Measurements from ENCODE around the gene MSI2. TPM values are rescaled to one million over a fixed set of nuclear protein-coding genes. Genes with fewer than 3 reads are reported as not detected.

MSI2 gene
- total and polyA plus RNA-seq, 4 donors = 9.4 to 64.0 (median 30.4) TPM

- no peak for ATAC-seq (ENCODE audit: insufficient read depth, low FRiP score)
These were observed 405.7 kb downstream of the MSI2 start for GRCh38 chr17:57662041-57662440.

GRCh38 chr17:57662644-57663308 lies 406.5 kb downstream of the MSI2 start:
- DNase-seq (peak; percentile 93 to 95 (median 95)), ATAC-seq (ENCODE audit: insufficient read depth, low FRiP score) (peak; percentile 99)
- Histone ChIP-seq H3K36me3 (ENCODE audit: control insufficient read depth in 4 of 4, insufficient read depth in 4 of 4, low read length in 4 of 4) (no peaks in the 10 kb centered on the region), H3K4me3 (no peak overlapping the region), H3K27ac (ENCODE audit: low read depth in 1 of 2, low read length in 1 of 2) (peak overlapping the region; percentile 35 to 89), H3K9me3 (ENCODE audit: control insufficient read depth in 4 of 4, insufficient read depth in 3 of 4, low read length in 3 of 4) (no peaks in the 10 kb centered on the region), H3K27me3 (ENCODE audit: control insufficient read depth in 3 of 3, insufficient read depth in 3 of 3, low read length in 2 of 3) (no peaks in the 10 kb centered on the region), H3K9ac (ENCODE audit: insufficient read depth in 1 of 2, low read length in 2 of 2) (peak overlapping the region in 1 of 2 donors; percentile 62), H3K4me1 (ENCODE audit: control insufficient read depth in 5 of 5, insufficient read depth in 5 of 5, low read length in 5 of 5) (peaks cover 0 to 16% (median 8%) of the 10 kb centered on the region in 5 donors)
- WGBS, 2 donors = 18 to 26% methylated on average over 21 of the region's 21 CpGs
- TF ChIP-seq CTCF (IDR thresholded peaks at IDR 0.05; ENCODE audit: control extremely low read depth, extremely low read depth) = no peak

More at GRCh38 chr17:57662041-57662440, 405.7 kb downstream of the MSI2 start:
- Histone ChIP-seq H3K4me1 (ENCODE audit: control insufficient read depth in 5 of 5, insufficient read depth in 5 of 5, low read length in 5 of 5) (peaks cover 0 to 16% (median 8%) of the 10 kb centered on the region in 5 donors), H3K27me3 (ENCODE audit: control insufficient read depth in 3 of 3, insufficient read depth in 3 of 3, low read length in 2 of 3) (no peaks in the 10 kb centered on the region), H3K9me3 (ENCODE audit: control insufficient read depth in 4 of 4, insufficient read depth in 3 of 4, low read length in 3 of 4) (no peaks in the 10 kb centered on the region), H3K9ac (ENCODE audit: insufficient read depth in 1 of 2, low read length in 2 of 2) (peak overlapping the region in 1 of 2 donors; percentile 62), H3K27ac (ENCODE audit: low read depth in 1 of 2, low read length in 1 of 2) (peak overlapping the region in 1 of 2 donors; percentile 86), H3K36me3 (ENCODE audit: control insufficient read depth in 4 of 4, insufficient read depth in 4 of 4, low read length in 4 of 4) (no peaks in the 10 kb centered on the region), H3K4me3 (no peak overlapping the region)
- DNase-seq = no peak
- no peak for TF ChIP-seq CTCF (IDR thresholded peaks at IDR 0.05; ENCODE audit: control extremely low read depth, extremely low read depth)
- 86 to 94% methylated on average over 2 of the region's 2 CpGs for WGBS, 2 donors

GRCh38 chr17:57663326-57664070 lies 407.2 kb downstream of the MSI2 start:
- 83 to 92% methylated on average over 14 of the region's 14 CpGs for WGBS, 2 donors
- TF ChIP-seq CTCF (IDR thresholded peaks at IDR 0.05; ENCODE audit: control extremely low read depth, extremely low read depth) = no peak
- no peak overlapping the region for H3K4me3 ChIP-seq
- H3K9me3 ChIP-seq (ENCODE audit: control insufficient read depth in 4 of 4, insufficient read depth in 3 of 4, low read length in 3 of 4) = no peaks in the 10 kb centered on the region
- H3K9ac ChIP-seq (ENCODE audit: insufficient read depth in 1 of 2, low read length in 2 of 2) = no peak overlapping the region
- H3K27me3 ChIP-seq (ENCODE audit: control insufficient read depth in 3 of 3, insufficient read depth in 3 of 3, low read length in 2 of 3) = no peaks in the 10 kb centered on the region
- no peaks in the 10 kb centered on the region for H3K36me3 ChIP-seq (ENCODE audit: control insufficient read depth in 4 of 4, insufficient read depth in 4 of 4, low read length in 4 of 4)
- peaks cover 0 to 16% (median 8%) of the 10 kb centered on the region in 5 donors for H3K4me1 ChIP-seq (ENCODE audit: control insufficient read depth in 5 of 5, insufficient read depth in 5 of 5, low read length in 5 of 5)
- H3K27ac ChIP-seq (ENCODE audit: low read depth in 1 of 2, low read length in 1 of 2) = peak overlapping the region; percentile 28 to 89
- no peak for ATAC-seq (ENCODE audit: insufficient read depth, low FRiP score)
- no peak for DNase-seq
